Suprapubic skin (tissue), 4 donors: Measurements from ENCODE around the gene RGMA.

Source experiments
- POLR2A ChIP-seq, 2 donors: fragments of 450-650 bp; IDR thresholded peaks; one replicate each; pipeline ENCODE4 v1.6.1; 2017; ENCODE audit warnings: antibody characterized with exemption in 2 of 2, mild to moderate bottlenecking in 2 of 2, moderate library complexity in 2 of 2
- POLR2AphosphoS5 ChIP-seq, 3 donors: sonication (generic); formaldehyde crosslinking; IDR thresholded peaks; one replicate each; pipeline ENCODE4 v1.6.1; 2017; ENCODE audit warnings: antibody characterized with exemption in 3 of 3
- TF ChIP-seq, protein P1 (sequence below), 2 donors: fragments of 200-600 bp in 1 of 2; fragments of 450-650 bp in 1 of 2; sonication (generic) in 1 of 2; IDR thresholded peaks; one replicate each; pipeline ENCODE4 v1.5.1; 2016 to 2019; ENCODE audit warnings: antibody characterized with exemption in 2 of 2, mild to moderate bottlenecking in 1 of 2, moderate library complexity in 1 of 2

DNA sequence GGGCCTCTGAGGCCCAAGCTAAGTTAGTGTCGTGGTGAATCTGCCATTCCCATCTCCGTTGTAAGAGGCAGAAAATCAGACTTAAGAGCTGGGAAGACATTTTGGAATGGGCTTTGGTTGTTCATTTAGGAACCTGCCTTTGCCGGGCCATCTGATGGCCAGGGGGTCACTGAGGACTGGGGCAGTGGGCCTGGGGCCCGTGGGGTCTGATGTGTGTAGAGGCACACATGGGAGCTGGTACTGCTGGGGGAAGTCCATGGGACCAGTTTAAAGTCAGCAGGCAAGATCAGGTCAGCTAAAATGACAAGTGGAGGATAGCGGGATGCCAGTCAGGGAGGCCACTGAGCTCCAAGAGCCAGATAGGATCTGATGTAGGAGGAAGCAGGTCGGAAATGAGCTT lies 38.3 kb upstream of the RGMA start:
- TF ChIP-seq, protein P1, sequence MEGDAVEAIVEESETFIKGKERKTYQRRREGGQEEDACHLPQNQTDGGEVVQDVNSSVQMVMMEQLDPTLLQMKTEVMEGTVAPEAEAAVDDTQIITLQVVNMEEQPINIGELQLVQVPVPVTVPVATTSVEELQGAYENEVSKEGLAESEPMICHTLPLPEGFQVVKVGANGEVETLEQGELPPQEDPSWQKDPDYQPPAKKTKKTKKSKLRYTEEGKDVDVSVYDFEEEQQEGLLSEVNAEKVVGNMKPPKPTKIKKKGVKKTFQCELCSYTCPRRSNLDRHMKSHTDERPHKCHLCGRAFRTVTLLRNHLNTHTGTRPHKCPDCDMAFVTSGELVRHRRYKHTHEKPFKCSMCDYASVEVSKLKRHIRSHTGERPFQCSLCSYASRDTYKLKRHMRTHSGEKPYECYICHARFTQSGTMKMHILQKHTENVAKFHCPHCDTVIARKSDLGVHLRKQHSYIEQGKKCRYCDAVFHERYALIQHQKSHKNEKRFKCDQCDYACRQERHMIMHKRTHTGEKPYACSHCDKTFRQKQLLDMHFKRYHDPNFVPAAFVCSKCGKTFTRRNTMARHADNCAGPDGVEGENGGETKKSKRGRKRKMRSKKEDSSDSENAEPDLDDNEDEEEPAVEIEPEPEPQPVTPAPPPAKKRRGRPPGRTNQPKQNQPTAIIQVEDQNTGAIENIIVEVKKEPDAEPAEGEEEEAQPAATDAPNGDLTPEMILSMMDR (IDR thresholded peaks at IDR 0.05): no peak
- TF ChIP-seq POLR2A (IDR thresholded peaks at IDR 0.05) (no peak), POLR2AphosphoS5 (IDR thresholded peaks at IDR 0.05) (no peak)
